Measurements from ENCODE around the gene PITPNC1. TPM values are rescaled to one million over a fixed set of nuclear protein-coding genes. Genes with fewer than 3 reads are reported as not detected.
"Not testable (repeated sequence)": the region's sequence is repeated elsewhere in the genome, so short reads cannot be mapped to it uniquely, and the experiment has no call there.

PITPNC1 gene
- total RNA-seq, 2 donors from 2014 or later = 12.5 to 18.1 TPM

GRCh38 chr17:67725373-67725791 lies 348.3 kb downstream of the PITPNC1 start:
- no peaks in the 10 kb centered on the region for H3K9me3 ChIP-seq
- peaks cover 91% of the 10 kb centered on the region for H3K36me3 ChIP-seq
- H3K27ac ChIP-seq = no peak overlapping the region
- no peak overlapping the region for H3K4me3 ChIP-seq
- H3K4me1 ChIP-seq = no peaks in the 10 kb centered on the region
- no peak for TF ChIP-seq CTCF (IDR thresholded peaks at IDR 0.05)
- DNase-seq (ENCODE audit: low spot score) = no peak
- H3K27me3 ChIP-seq = no peaks in the 10 kb centered on the region

- no peaks in the 10 kb centered on the region for H3K4me1 ChIP-seq
- no peaks in the 10 kb centered on the region for H3K27me3 ChIP-seq
- no peak for TF ChIP-seq CTCF (IDR thresholded peaks at IDR 0.05)
Observed at GRCh38 chr17:67725807-67726206, 348.7 kb downstream of the PITPNC1 start.

GRCh38 chr17:67727152-67728039 lies 350.3 kb downstream of the PITPNC1 start:
- H3K4me3 ChIP-seq; H3K9me3 ChIP-seq; H3K4me1 ChIP-seq; H3K27me3 ChIP-seq; DNase-seq (ENCODE audit: low spot score); H3K27ac ChIP-seq: not testable (repeated sequence)
- H3K36me3 ChIP-seq = peaks cover 86% of the 10 kb centered on the region

More at GRCh38 chr17:67725807-67726206, 348.7 kb downstream of the PITPNC1 start:
- H3K36me3 ChIP-seq = peaks cover 91% of the 10 kb centered on the region
- H3K4me3 ChIP-seq = no peak overlapping the region
- DNase-seq (ENCODE audit: low spot score) = no peak
- no peaks in the 10 kb centered on the region for H3K9me3 ChIP-seq
- H3K27ac ChIP-seq = no peak overlapping the region

GRCh38 chr17:67729903-67730302 lies 352.8 kb downstream of the PITPNC1 start:
- Histone ChIP-seq H3K4me1 (no peaks in the 10 kb centered on the region), H3K4me3 (no peak overlapping the region), H3K27me3 (no peaks in the 10 kb centered on the region), H3K27ac (no peak overlapping the region), H3K9me3 (peaks cover 0 to 5% of the 10 kb centered on the region in 2 donors), H3K36me3 (peaks cover 71% of the 10 kb centered on the region)
- no peak for TF ChIP-seq CTCF (IDR thresholded peaks at IDR 0.05)
- no peak for DNase-seq (ENCODE audit: low spot score)

- peaks cover 63% of the 10 kb centered on the region for H3K36me3 ChIP-seq
- TF ChIP-seq CTCF (IDR thresholded peaks at IDR 0.05) = no peak
Observed at GRCh38 chr17:67730731-67731130, 353.6 kb downstream of the PITPNC1 start.

GRCh38 chr17:67733449-67733848 lies 356.4 kb downstream of the PITPNC1 start:
- Histone ChIP-seq H3K27ac (no peak overlapping the region), H3K27me3 (no peaks in the 10 kb centered on the region), H3K4me1 (no peaks in the 10 kb centered on the region), H3K9me3 (peaks cover 0 to 5% of the 10 kb centered on the region in 2 donors), H3K4me3 (no peak overlapping the region), H3K36me3 (peaks cover 62% of the 10 kb centered on the region)
- DNase-seq (ENCODE audit: low spot score) = no peak
- TF ChIP-seq CTCF (IDR thresholded peaks at IDR 0.05) = no peak

More at GRCh38 chr17:67730731-67731130, 353.6 kb downstream of the PITPNC1 start:
- H3K4me3 ChIP-seq = no peak overlapping the region
- no peaks in the 10 kb centered on the region for H3K27me3 ChIP-seq
- H3K27ac ChIP-seq = no peak overlapping the region
- DNase-seq (ENCODE audit: low spot score) = no peak
- H3K9me3 ChIP-seq = peaks cover 0 to 5% of the 10 kb centered on the region in 2 donors
- H3K4me1 ChIP-seq = no peaks in the 10 kb centered on the region

All from right atrium auricular region (tissue), 2 donors.